Smooth muscle cell (in vitro differentiated cells): Measurements from ENCODE around the gene COL5A1. TPM values are rescaled to one million over a fixed set of nuclear protein-coding genes. Genes with fewer than 3 reads are reported as not detected.

Experiments used
- DNase-seq: peaks from one replicate; lab custom pipeline; 2025; ENCODE audit not compliant: unreplicated experiment; lab: John Stamatoyannopoulos, UW
- H2AFZ ChIP-seq: fragments of 200-600 bp; sonication (generic); 2 replicates; pipeline ENCODE4 v1.6.0; 2016; ENCODE audit warnings: antibody characterized with exemption, low read depth, mild to moderate bottlenecking
- H3F3A ChIP-seq: fragments of 200-600 bp; sonication (generic); 2 replicates; pipeline ENCODE4 v1.6.0; 2017; ENCODE audit warnings: antibody characterized with exemption, low read depth
- H3K27ac ChIP-seq: fragments of 200-600 bp; sonication (generic); 2 replicates; pipeline ENCODE4 v1.5.1; 2016; ENCODE audit warnings: low read depth, mild to moderate bottlenecking
- H3K27me3 ChIP-seq: fragments of 200-600 bp; sonication (generic); 2 replicates; pipeline ENCODE4 v1.6.1; 2016; ENCODE audit warnings: low read depth, mild to moderate bottlenecking
- H3K36me3 ChIP-seq: fragments of 200-600 bp; sonication (generic); 2 replicates; pipeline ENCODE4 v1.5.1; 2016; ENCODE audit warnings: low read depth
- H3K4me1 ChIP-seq: fragments of 200-600 bp; sonication (generic); 2 replicates; pipeline ENCODE4 v1.5.1; 2016; ENCODE audit warnings: low read depth
- H3K4me2 ChIP-seq: fragments of 200-600 bp; sonication (generic); 2 replicates; pipeline ENCODE4 v1.6.0; 2016; ENCODE audit warnings: mild to moderate bottlenecking
- H3K4me3 ChIP-seq: fragments of 200-600 bp; sonication (generic); 2 replicates; pipeline ENCODE4 v1.5.1; 2016; ENCODE audit warnings: mild to moderate bottlenecking
- H3K79me2 ChIP-seq: fragments of 200-600 bp; sonication (generic); 2 replicates; pipeline ENCODE4 v1.6.0; 2016; ENCODE audit warnings: low read depth, mild to moderate bottlenecking
- H3K9ac ChIP-seq: fragments of 200-600 bp; sonication (generic); 2 replicates; pipeline ENCODE4 v1.6.0; 2016; ENCODE audit warnings: low read depth
- H3K9me3 ChIP-seq: fragments of 200-600 bp; sonication (generic); replicated peaks from 2 replicates; pipeline ENCODE4 v1.5.1; 2016; ENCODE audit warnings: low read depth
- H4K20me1 ChIP-seq: fragments of 200-600 bp; sonication (generic); 2 replicates; pipeline ENCODE4 v1.6.0; 2016; ENCODE audit warnings: low read depth
- CTCF ChIP-seq: fragments of 200-600 bp; sonication (generic); IDR thresholded peaks from 2 replicates; pipeline ENCODE4 v1.5.1; 2017; ENCODE audit warnings: borderline replicate concordance, mild to moderate bottlenecking, antibody characterized with exemption; ENCODE audit not compliant: insufficient read depth, poor library complexity, severe bottlenecking
- WGBS: methylation state at CpG from one replicate; pipeline ENCODE4 v1.1.7; 2016; ENCODE audit warnings: low lambda C conversion rate; 5-methylcytosine and 5-hydroxymethylcytosine counted together
- polyA plus RNA-seq: library from polyadenylated mRNA; unstranded; fragments of >200 nt; fragmentation: Nextera tagmentation; extraction: Ambion mirVana; gene quantifications from 2 replicates; pipeline ENCODE4 v1.2.1, GENCODE V29; 2016
- total RNA-seq: library from RNA; depleted of rRNA; stranded (reverse); fragments of >200 nt; gene quantifications from 2 replicates; pipeline ENCODE4 v1.2.3, GENCODE V29; 2014

Gene COL5A1
- total and polyA plus RNA-seq, 2 experiments from 2014 or later = 1,084 to 1,443 TPM

GRCh38 chr9:134597041-134597913 is 44.3 kb upstream of the COL5A1 start:
- H3K4me1 ChIP-seq = peaks cover 12% of the 10 kb centered on the region
- WGBS = 84% methylated on average over 25 of the region's 25 CpGs
- H3K79me2 ChIP-seq = peaks cover 33% of the 10 kb centered on the region
- peak overlapping the region; percentile 100 for H3K27ac ChIP-seq
- H3K36me3 ChIP-seq = no peaks in the 10 kb centered on the region
- H3F3A ChIP-seq = peaks cover 40% of the 10 kb centered on the region
- peak overlapping the region; percentile 95 for H3K9ac ChIP-seq
- TF ChIP-seq CTCF = no peak
- H3K4me3 ChIP-seq = no peak overlapping the region
- DNase-seq = no peak
- no peaks in the 10 kb centered on the region for H4K20me1 ChIP-seq
- H3K4me2 ChIP-seq = no peak overlapping the region
- no peaks in the 10 kb centered on the region for H3K27me3 ChIP-seq
- H3K9me3 ChIP-seq = no peaks in the 10 kb centered on the region
- no peak overlapping the region for H2AFZ ChIP-seq

GRCh38 chr9:134597957-134598883 is 43.4 kb upstream of the COL5A1 start:
- H3K9ac ChIP-seq = peak overlapping the region; percentile 95
- H4K20me1 ChIP-seq = no peaks in the 10 kb centered on the region
- peaks cover 33% of the 10 kb centered on the region for H3K79me2 ChIP-seq
- H3K36me3 ChIP-seq = no peaks in the 10 kb centered on the region
- H2AFZ ChIP-seq = no peak overlapping the region
- peaks cover 40% of the 10 kb centered on the region for H3F3A ChIP-seq
- no peak for TF ChIP-seq CTCF
- no peak overlapping the region for H3K4me3 ChIP-seq
- peak overlapping the region; percentile 100 for H3K27ac ChIP-seq
- no peak for DNase-seq
- WGBS = 44% methylated on average over 27 of the region's 27 CpGs
- H3K9me3 ChIP-seq = no peaks in the 10 kb centered on the region
- peak overlapping the region; percentile 5 for H3K4me2 ChIP-seq
- H3K27me3 ChIP-seq = no peaks in the 10 kb centered on the region
- peaks cover 12% of the 10 kb centered on the region for H3K4me1 ChIP-seq

GRCh38 chr9:134598884-134599245 is 42.7 kb upstream of the COL5A1 start:
- Histone ChIP-seq H2AFZ (no peak overlapping the region), H4K20me1 (no peaks in the 10 kb centered on the region), H3K36me3 (no peaks in the 10 kb centered on the region), H3K79me2 (peaks cover 33% of the 10 kb centered on the region), H3K9me3 (no peaks in the 10 kb centered on the region), H3K4me3 (no peak overlapping the region), H3F3A (peaks cover 45% of the 10 kb centered on the region), H3K9ac (peak overlapping the region; percentile 95), H3K4me2 (peak overlapping the region; percentile 72), H3K27me3 (no peaks in the 10 kb centered on the region), H3K4me1 (peaks cover 12% of the 10 kb centered on the region), H3K27ac (peak overlapping the region; percentile 100)
- no peak for TF ChIP-seq CTCF
- 36% methylated on average over 11 of the region's 11 CpGs for WGBS
- DNase-seq = no peak
